ENCODE results near the gene SMURF2. TPM values are rescaled to one million over a fixed set of nuclear protein-coding genes. Genes with fewer than 3 reads are reported as not detected.

Gene SMURF2
- total and polyA plus RNA-seq, 9 of the 15 experiments (the other 6 are each of a cell fraction or from before 2014, with no cell fraction given), result 3.8 to 22.0 (median 14.8) TPM

DNA sequence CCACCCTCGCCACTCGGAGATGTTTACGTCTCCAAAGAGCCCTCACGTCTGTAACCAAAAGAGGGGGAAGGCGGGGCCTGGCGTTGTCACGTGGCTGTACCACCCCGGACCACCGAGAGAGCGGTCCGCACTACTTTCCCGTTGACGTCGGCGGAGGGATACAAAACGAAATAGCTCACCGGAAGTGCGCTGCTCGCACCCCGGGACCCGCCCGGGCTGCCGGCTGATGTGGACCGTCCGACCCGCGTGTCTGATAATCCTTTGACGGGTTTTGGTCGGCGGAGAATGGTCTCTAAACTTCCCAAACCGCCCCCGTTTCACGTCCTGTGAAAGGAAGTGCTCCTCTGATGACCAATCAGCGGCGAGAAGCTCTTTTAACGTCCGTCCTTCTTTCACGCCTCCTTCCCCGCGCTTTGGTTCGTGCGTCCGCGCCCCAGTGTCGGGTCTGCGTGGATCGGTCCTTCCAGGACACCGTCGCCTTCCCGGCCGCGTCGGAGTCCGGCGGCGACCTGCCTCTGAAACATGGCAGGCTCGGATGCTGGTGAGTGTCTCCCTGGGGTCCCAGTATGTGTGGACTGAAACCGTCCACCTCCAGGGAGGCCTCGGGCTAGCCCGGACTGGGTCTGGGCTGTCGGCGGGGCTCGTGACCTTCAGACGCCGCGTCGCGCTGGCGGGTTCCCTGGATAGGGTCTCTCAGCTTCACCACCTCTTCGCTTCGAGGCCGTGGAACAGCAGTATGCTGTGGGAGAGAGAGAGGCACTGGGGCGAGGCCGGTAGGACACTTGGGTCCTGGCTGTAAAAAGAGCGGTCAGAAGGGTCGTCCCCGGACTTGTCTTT is 155.3 kb downstream of the SMURF2 start, which contains the start of gene CEP95 (continued):
- TF ChIP-seq, protein P1, sequence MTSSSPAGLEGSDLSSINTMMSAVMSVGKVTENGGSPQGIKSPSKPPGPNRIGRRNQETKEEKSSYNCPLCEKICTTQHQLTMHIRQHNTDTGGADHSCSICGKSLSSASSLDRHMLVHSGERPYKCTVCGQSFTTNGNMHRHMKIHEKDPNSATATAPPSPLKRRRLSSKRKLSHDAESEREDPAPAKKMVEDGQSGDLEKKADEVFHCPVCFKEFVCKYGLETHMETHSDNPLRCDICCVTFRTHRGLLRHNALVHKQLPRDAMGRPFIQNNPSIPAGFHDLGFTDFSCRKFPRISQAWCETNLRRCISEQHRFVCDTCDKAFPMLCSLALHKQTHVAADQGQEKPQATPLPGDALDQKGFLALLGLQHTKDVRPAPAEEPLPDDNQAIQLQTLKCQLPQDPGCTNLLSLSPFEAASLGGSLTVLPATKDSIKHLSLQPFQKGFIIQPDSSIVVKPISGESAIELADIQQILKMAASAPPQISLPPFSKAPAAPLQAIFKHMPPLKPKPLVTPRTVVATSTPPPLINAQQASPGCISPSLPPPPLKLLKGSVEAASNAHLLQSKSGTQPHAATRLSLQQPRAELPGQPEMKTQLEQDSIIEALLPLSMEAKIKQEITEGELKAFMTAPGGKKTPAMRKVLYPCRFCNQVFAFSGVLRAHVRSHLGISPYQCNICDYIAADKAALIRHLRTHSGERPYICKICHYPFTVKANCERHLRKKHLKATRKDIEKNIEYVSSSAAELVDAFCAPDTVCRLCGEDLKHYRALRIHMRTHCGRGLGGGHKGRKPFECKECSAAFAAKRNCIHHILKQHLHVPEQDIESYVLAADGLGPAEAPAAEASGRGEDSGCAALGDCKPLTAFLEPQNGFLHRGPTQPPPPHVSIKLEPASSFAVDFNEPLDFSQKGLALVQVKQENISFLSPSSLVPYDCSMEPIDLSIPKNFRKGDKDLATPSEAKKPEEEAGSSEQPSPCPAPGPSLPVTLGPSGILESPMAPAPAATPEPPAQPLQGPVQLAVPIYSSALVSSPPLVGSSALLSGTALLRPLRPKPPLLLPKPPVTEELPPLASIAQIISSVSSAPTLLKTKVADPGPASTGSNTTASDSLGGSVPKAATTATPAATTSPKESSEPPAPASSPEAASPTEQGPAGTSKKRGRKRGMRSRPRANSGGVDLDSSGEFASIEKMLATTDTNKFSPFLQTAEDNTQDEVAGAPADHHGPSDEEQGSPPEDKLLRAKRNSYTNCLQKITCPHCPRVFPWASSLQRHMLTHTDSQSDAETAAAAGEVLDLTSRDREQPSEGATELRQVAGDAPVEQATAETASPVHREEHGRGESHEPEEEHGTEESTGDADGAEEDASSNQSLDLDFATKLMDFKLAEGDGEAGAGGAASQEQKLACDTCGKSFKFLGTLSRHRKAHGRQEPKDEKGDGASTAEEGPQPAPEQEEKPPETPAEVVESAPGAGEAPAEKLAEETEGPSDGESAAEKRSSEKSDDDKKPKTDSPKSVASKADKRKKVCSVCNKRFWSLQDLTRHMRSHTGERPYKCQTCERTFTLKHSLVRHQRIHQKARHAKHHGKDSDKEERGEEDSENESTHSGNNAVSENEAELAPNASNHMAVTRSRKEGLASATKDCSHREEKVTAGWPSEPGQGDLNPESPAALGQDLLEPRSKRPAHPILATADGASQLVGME (CRISPR knock-in tag; IDR thresholded peaks at IDR 0.05), result peak; percentile 58
- TF ChIP-seq PHF20 (IDR thresholded peaks at IDR 0.05; ENCODE audit: partially characterized antibody) (peak; percentile 54), STAT5A (IDR thresholded peaks at IDR 0.05; ENCODE audit: borderline replicate concordance, low read length) (no peak), ZNF133 (CRISPR knock-in tag; IDR thresholded peaks at IDR 0.05) (no peak), ZNF174 (CRISPR knock-in tag; IDR thresholded peaks at IDR 0.05) (no peak), ZBTB7A (IDR thresholded peaks at IDR 0.05; ENCODE audit: borderline replicate concordance, control insufficient read depth, low read depth, low read length) (peak; percentile 88; the same call in 1 of the 2 replicates), NR2F6 (CRISPR knock-in tag; IDR thresholded peaks at IDR 0.05) (no peak)
- TF ChIP-seq, protein P2, sequence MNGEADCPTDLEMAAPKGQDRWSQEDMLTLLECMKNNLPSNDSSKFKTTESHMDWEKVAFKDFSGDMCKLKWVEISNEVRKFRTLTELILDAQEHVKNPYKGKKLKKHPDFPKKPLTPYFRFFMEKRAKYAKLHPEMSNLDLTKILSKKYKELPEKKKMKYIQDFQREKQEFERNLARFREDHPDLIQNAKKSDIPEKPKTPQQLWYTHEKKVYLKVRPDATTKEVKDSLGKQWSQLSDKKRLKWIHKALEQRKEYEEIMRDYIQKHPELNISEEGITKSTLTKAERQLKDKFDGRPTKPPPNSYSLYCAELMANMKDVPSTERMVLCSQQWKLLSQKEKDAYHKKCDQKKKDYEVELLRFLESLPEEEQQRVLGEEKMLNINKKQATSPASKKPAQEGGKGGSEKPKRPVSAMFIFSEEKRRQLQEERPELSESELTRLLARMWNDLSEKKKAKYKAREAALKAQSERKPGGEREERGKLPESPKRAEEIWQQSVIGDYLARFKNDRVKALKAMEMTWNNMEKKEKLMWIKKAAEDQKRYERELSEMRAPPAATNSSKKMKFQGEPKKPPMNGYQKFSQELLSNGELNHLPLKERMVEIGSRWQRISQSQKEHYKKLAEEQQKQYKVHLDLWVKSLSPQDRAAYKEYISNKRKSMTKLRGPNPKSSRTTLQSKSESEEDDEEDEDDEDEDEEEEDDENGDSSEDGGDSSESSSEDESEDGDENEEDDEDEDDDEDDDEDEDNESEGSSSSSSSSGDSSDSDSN (IDR thresholded peaks at IDR 0.05; ENCODE audit: borderline replicate concordance in 1 of 2, low read depth in 2 of 2, low read length in 2 of 2), result no peak
- TF ChIP-seq, protein P3, sequence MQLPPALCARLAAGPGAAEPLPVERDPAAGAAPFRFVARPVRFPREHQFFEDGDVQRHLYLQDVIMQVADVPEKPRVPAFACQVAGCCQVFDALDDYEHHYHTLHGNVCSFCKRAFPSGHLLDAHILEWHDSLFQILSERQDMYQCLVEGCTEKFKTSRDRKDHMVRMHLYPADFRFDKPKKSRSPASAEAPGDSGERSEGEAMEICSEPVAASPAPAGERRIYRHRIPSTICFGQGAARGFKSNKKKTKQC (CRISPR knock-in tag; IDR thresholded peaks at IDR 0.05), result peak; percentile 45; the same call in 1 of the 2 replicates
- TF ChIP-seq, protein P4, sequence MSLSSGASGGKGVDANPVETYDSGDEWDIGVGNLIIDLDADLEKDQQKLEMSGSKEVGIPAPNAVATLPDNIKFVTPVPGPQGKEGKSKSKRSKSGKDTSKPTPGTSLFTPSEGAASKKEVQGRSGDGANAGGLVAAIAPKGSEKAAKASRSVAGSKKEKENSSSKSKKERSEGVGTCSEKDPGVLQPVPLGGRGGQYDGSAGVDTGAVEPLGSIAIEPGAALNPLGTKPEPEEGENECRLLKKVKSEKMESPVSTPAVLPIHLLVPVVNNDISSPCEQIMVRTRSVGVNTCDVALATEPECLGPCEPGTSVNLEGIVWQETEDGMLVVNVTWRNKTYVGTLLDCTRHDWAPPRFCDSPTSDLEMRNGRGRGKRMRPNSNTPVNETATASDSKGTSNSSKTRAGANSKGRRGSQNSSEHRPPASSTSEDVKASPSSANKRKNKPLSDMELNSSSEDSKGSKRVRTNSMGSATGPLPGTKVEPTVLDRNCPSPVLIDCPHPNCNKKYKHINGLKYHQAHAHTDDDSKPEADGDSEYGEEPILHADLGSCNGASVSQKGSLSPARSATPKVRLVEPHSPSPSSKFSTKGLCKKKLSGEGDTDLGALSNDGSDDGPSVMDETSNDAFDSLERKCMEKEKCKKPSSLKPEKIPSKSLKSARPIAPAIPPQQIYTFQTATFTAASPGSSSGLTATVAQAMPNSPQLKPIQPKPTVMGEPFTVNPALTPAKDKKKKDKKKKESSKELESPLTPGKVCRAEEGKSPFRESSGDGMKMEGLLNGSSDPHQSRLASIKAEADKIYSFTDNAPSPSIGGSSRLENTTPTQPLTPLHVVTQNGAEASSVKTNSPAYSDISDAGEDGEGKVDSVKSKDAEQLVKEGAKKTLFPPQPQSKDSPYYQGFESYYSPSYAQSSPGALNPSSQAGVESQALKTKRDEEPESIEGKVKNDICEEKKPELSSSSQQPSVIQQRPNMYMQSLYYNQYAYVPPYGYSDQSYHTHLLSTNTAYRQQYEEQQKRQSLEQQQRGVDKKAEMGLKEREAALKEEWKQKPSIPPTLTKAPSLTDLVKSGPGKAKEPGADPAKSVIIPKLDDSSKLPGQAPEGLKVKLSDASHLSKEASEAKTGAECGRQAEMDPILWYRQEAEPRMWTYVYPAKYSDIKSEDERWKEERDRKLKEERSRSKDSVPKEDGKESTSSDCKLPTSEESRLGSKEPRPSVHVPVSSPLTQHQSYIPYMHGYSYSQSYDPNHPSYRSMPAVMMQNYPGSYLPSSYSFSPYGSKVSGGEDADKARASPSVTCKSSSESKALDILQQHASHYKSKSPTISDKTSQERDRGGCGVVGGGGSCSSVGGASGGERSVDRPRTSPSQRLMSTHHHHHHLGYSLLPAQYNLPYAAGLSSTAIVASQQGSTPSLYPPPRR (CRISPR knock-in tag; IDR thresholded peaks at IDR 0.05; ENCODE audit: borderline replicate concordance), result no peak
- TF ChIP-seq, protein P5, sequence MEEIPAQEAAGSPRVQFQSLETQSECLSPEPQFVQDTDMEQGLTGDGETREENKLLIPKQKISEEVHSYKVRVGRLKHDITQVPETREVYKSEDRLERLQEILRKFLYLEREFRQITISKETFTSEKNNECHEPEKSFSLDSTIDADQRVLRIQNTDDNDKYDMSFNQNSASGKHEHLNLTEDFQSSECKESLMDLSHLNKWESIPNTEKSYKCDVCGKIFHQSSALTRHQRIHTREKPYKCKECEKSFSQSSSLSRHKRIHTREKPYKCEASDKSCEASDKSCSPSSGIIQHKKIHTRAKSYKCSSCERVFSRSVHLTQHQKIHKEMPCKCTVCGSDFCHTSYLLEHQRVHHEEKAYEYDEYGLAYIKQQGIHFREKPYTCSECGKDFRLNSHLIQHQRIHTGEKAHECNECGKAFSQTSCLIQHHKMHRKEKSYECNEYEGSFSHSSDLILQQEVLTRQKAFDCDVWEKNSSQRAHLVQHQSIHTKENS (CRISPR knock-in tag; IDR thresholded peaks at IDR 0.05), result no peak

All from K562 (cell line).